Smooth muscle cell of the brain vasculature (primary cell): ENCODE data around the gene TCN2.
"Not testable (repeated sequence)": the region's sequence is repeated elsewhere in the genome, so short reads cannot be mapped to it uniquely, and the experiment has no call there.

ENCODE experiments used
- DNase-seq: peaks from one replicate; pipeline ENCODE4 v3.0.0-alpha.2; 2012; ENCODE audit warnings: low read depth, low spot score

The TCN2 gene

DNA sequence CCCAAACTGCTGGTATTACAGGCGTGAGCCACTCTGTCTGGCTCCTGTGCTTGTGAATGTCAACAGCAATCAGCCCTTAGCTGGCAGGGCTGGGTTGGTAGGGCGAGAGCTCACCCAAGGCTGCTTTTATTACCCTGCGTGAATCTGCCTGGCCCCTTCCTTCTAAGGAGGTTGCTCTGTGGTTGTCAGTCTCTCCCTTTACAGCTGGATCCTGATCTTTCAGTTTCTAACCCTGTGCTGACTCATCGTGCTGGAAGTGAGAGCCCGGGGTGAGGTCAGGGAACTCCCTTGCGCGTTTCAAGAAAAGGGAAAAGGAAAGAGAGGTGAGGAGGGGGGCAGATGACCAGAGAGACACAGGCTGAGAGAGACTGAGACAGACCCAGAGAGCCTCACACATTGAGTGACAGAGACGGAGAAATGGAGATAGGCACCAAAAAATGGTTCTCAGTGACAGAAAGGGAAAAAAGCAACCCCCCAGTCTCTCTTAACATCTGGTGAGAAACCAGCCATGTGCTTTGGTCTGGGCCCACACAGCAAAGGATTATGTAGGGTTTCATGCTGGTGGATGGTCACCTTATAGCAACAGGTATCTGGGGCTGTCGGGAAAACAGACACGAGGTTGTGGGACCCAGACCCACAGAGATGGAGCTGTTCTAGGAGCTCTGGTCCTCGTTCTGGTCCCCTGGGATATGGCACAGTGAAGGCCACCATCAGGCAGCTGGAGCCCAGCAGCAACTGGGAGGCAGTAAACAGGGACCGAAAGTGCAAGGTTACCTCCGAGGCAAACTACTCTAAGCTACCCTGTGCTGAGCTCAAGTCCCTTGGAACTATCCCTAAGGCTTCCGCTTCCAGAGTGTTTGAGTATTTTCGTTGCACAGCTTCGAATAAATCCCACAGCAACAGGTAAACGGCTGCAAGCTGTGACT lies 2.5 kb downstream of the TCN2 start:
- peak; percentile 77 for DNase-seq

DNA sequence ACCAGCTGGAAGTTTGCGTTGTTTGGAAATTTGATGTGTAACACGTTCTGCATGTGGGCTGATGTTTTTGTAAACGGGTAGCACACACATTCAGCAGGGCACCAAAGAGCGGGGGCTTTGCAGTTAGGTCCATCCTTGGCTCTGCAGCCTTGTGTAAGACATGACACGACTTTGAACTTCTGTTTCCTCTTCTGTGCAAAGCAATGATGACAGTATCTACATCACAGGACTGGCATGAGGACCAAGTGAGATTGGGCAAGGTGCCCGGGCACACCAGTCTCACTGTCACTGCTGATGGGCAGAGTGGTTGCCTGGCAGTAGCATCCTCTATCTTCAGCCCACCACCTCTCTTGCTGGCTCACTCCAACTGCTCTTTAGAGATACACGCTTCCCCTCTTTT lies 3.3 kb downstream of the TCN2 start:
- no peak for DNase-seq

DNA sequence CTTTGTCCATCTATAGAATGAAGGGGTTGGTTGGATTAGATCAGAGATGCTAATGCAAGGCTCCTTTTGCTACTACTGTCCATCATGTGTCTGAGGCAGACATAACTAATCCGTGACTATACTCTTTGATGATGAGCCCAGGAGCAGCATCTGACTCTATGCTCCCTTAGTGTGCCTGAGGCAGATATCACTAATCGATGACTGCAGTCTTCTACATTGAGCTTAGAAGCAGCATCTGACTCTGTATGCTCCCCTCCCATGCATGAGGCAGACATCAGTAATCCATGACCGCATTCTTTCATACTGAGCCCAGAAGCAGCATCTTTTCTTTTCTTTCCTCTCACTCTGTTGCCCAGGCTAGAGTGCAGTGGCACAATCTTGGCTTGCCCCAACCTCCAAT lies 4.2 kb downstream of the TCN2 start:
- no peak for DNase-seq

DNA sequence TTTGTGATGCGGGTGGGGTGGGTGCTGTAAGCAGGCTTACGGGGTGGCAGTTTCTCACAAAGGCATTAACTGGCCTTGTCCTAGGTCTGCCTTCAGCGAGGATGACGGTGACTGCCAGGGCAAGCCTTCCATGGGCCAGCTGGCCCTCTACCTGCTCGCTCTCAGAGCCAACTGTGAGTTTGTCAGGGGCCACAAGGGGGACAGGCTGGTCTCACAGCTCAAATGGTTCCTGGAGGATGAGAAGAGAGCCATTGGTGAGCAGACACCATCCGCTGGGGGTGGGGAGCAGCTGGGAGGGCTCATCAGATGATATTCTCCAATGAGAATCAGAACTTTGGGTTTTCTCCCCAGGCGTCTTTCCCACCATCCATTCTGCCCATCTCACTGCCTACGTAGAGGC lies 5.8 kb downstream of the TCN2 start:
- DNase-seq: no peak

DNA sequence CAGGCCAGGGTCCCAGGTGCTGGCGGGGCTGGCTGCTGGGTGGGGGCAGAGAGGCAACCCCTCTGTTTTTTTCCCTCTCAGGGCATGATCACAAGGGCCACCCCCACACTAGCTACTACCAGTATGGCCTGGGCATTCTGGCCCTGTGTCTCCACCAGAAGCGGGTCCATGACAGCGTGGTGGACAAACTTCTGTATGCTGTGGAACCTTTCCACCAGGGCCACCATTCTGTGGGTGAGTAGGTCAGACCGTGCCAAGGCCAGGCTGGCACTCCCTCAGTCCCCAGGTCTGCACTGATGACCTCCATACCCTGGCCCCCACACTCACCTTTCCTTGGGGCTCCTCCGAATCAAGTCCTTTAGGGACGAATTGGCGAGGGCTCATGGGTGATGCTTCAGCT lies 7.3 kb downstream of the TCN2 start:
- DNase-seq: no peak

DNA sequence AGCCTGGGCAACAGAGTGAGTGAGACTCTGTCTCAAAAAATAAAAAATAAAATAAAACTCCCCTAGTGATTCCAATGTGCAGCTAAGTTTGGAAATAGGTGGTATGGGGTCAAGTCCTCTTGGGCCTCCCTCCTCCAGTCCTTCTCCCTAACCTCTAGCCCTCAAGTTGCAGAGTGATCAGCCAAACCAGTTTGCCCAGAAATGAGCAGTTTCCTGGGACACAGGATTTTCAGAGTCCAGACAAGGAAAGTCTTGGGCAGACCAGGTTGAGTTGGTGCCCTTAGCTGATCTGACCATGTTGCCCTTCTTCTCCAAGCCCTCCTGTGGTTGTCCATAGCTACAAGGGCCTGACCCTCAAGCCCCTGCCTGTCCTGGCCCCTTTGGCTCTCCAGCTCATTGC lies 7.9 kb downstream of the TCN2 start:
- no peak for DNase-seq

DNA sequence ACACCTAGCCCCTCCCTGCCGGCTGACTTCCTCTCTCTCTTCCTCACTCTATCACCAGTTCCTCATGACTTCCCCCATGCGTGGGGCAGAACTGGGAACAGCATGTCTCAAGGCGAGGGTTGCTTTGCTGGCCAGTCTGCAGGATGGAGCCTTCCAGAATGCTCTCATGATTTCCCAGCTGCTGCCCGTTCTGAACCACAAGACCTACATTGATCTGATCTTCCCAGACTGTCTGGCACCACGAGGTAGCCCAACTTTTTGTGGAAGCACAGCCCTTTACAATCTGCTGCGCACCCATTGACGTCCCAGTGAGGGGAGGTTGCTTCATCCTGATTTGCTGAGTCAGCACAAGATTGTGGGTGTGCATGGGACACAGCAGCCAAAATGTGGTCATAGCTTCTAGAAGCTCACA lies 8.6 kb downstream of the TCN2 start:
- no peak for DNase-seq

DNA sequence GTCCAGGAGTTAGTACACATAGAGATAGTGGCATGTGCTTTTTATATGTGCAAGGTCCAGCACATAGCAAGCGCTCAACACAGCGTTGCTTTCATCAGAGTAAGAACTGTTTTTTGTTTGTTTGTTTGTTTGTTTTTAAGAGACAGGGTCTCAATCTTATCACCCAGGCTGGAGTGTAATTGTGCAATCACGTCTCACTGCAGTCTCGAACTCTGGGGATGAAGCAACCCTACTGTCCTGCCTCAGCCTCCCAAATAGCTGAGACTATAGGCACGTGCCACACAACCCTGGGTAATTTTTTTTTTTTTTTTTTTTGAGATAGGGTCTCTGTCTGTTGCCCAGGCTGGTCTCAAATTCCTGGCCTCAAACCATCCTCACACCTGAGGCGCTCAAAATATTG lies 10.8 kb downstream of the TCN2 start:
- DNase-seq: no peak

DNA sequence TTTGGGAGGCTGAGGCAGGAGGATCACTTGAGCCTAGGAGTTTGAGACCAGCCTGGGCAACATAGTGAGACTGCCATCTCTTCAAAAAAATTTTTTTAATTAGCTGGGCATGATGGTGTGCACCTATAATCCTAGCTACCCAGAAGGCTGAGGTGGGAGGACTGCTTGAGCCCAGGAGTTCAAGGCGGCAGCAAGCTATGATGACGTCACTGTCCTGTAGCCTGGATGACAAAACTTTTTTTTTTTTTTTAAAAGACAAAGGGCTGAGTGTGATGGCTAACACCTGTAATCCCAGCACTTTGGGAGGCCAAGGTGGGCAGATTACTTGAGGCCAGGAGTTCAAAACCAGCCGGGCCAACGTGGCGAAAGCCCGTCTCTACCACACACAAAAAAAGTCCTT lies 12.9 kb downstream of the TCN2 start:
- not testable (repeated sequence) for DNase-seq

DNA sequence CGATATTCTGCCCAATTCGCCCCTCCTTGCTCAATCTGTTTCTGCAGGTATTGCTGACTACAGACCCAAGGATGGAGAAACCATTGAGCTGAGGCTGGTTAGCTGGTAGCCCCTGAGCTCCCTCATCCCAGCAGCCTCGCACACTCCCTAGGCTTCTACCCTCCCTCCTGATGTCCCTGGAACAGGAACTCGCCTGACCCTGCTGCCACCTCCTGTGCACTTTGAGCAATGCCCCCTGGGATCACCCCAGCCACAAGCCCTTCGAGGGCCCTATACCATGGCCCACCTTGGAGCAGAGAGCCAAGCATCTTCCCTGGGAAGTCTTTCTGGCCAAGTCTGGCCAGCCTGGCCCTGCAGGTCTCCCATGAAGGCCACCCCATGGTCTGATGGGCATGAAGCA lies 19.4 kb downstream of the TCN2 start:
- no peak for DNase-seq

DNA sequence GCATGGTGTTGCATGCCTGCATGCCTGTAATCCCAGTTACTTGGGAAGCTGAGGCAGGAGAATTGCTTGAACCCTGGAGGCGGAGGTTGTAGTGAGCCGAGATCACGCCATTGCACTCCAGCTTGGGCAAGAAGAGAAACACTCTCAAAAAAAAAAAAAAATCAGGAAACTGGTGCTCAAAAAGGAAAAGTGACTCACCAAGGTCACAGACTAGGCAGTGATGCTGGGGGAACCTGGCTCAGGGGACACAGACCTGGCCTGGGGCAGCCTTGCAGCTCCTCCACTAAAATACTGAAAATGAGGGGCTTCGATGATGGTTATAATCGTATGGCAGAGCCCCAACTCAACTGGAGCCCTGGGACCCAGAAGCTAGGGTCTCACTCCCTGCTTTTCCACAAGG lies 20.5 kb downstream of the TCN2 start:
- no peak for DNase-seq

DNA sequence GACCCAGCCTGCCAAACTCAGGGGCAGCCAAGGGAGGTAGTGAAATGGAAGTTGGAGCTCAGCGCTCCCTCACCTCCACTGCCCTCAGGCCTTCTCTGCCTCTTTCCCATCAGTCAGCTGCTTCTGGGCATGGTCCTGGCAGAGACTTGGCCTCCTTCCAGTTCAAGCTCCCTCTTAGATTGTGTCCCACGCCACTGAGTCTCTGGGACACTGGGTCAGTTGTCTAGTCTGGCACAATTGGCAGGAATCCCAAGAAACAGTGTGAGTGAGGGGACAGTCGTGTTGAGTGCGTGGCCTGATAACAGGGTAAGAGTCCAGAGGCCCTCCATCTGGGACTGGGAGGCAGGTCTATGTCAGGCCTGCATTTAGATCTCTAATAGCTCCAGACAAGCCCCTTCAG lies 21.5 kb downstream of the TCN2 start:
- DNase-seq: no peak

DNA sequence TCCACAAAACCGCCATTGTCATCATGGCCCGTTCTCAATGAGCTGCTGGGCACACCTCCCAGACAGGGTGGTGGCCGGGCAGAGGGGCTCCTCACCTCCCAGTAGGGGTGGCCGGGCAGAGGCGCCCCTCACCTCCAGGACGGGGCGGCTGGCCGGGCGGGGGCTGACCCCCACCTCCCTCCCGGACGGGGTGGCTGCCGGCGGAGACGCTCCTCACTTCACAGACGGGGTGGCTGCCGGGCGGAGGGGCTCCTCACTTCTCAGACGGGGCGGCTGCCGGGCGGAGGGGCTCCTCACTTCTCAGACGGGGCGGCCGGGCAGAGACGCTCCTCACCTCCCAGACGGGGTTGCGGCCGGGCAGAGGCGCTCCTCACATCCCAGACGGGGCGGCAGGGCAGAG lies 24.5 kb downstream of the TCN2 start:
- DNase-seq: not testable (repeated sequence)

DNA sequence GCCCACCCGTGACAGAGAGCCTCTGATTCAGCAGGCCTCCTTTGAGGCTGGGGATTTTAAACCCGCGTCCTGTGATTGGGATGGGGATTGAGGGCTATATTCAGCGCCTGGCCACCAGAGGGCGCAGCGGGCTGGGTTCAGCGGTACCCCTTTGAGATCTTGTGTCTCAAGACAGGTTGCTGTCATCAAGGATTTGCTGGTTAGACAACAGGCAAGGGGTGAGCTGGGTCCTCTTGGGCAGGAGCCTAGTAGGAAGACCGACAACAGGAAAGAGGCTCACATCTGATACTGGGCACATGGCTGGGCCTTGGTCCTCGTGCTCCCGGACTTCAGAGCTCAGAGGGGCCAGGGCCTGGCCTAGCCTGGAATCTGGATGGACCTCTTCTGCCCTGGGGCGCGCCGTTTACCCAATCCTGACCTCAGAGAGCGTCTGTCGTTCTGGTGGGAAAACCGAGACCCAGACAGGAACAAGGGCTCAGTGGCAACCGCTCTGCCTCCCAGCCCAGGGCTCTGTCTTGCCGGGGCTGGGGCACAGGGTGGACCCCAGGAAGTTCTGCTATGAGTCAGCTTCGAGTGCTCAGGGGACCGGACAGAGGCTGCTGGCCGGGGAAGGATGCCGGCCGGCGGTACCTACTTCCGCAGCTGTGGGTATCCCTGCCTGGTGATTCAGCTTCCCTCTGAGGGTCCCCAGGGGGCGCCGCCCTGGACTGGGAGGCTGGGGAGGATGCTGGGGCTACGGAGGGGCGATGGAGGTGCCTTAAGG lies 27.7 kb downstream of the TCN2 start:
- peak; percentile 62 for DNase-seq

DNA sequence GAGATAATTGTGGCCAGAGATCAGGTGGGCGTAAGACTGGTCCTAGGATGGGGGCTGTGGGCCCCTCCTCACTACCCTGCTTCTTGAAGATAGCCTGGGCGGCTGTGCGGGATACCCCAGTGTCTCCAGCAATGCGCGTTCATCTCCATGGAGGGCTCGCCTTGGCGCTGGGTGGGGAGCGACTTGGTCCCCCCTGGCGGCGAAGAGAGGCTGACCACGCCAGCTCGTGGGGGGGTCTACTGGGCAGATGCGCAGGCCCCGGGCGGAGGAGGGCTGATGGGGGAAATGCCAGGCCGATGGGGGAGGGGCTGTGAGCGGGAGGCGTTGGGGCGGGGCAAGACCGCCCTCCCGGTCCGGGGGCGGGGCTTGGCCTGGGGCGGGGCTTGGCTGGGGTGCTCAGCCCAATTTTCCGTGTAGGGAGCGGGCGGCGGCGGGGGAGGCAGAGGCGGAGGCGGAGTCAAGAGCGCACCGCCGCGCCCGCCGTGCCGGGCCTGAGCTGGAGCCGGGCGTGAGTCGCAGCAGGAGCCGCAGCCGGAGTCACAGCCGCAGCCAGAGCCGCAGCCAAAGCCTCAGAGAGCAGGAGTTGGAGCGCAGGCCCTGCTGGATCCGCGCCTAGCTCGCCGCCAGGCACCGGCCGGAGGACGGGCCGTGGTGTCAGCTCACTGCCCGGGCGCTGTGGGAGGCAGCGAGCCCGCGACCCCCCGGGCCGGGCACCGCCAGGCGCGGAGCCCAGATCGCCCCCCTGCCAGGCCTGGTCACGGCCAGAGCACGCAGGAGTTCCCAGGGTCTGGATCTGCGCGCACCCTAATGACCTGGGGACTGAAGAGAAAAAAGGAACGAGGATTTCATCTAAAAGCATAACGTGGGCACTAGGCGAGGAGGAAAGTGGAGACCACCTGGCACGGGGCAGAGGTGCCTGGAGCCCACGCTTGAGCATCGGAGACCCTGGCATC lies 28.6 kb downstream of the TCN2 start, which contains the start of gene SLC35E4:
SLC35E4 (plus strand) TSS at position 509 of the 953 bp plus-strand sequence. CDS start 670 bp downstream, outside the sequence.
- DNase-seq: peak; percentile 49

DNA sequence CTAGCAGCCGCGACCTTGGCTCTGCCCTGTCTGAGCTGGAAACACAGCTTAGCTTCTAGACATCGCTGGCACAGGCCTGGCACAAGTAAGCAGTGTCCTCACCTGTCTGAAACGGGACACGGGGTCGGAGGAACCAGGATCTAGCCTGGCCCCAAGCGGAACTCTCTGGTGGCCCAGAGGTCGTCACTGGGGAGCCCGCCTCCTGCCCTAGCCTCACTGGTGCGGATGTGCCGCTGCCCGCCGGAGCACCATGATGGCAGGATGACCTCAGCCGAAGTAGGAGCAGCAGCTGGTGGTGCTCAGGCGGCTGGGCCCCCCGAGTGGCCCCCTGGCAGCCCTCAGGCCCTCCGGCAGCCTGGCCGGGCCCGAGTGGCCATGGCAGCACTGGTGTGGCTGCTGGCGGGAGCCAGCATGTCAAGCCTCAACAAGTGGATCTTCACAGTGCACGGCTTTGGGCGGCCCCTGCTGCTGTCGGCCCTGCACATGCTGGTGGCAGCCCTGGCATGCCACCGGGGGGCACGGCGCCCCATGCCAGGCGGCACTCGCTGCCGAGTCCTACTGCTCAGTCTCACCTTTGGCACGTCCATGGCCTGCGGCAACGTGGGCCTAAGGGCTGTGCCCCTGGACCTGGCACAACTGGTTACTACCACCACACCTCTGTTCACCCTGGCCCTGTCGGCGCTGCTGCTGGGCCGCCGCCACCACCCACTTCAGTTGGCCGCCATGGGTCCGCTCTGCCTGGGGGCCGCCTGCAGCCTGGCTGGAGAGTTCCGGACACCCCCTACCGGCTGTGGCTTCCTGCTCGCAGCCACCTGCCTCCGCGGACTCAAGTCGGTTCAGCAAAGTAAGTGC lies 29.5 kb downstream of the TCN2 start:
- no peak for DNase-seq

DNA sequence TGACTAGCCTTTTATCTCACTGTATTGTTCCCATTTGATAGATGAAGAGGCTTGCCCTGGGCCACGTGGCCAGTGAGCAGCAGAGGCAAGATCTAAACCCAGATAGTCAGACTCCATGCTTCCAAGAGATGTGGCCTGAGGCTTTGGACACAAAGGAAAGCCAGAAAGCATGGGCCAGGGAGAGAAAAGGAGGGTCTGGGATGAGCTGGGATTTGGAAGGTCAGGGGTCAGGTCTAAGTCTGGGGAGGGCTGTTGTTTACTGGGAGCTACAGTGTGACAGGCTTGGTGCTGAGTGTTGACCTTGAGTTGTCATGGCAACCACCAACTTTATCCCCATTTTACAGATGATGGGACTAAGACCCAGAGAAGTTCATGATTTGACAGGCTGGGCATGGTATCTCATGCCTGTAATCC lies 30.7 kb downstream of the TCN2 start:
- no peak for DNase-seq

DNA sequence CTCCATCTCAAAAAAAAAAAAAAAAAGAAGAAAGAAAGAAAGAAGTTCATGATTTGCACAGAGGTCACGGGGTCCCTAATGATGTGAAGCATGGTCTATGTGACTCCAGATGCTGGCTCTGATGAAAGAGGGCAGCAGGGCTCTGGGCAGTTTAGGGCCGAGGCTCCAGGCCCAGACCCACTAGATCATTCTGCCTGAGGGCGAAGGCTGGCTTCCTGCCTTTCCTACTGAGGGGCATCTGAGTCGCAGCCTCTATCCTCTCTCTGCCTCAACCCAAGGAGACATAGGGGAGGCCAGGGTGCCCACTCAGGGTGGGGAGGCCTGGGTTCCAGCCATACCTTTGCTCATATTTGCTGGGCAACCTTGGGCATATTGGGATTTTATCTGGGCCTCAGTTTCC lies 33.4 kb downstream of the TCN2 start:
- DNase-seq: no peak

DNA sequence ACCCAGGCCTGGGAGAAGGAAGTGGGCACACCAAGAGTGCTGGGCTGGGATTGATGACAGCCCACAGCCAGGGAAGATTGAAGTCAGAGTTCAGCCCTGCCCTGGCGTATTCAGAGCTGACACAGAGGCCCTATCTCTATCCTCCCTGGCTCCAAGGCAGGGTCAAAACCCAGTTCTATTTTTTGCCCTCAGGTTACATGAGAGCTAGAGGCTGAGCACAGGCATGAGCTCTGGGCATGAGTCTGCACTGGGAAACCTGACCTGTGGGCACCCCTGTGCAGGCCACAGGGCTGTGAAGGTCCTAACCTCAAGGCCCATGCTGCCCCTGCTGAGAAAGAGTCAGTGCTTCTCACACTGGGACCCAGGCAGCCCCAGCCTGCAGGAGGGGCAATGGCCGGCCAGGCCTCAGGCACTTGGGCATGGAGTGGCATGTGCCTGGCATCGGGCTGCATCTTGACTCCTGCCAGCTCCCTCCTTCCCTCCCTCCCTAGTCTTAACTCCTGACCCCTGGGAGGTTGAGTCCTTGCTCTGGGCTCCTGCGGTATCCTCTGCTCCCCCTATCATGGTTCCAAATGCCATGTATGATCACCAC lies 34.0 kb downstream of the TCN2 start:
- no peak for DNase-seq
